Activated naive CD8-positive, alpha-beta T cell treated with anti-CD3 and anti-CD28 coated beads for 36 hours (primary cell): ENCODE data around the gene PSME3IP1. TPM values are rescaled to one million over a fixed set of nuclear protein-coding genes. Genes with fewer than 3 reads are reported as not detected.

Source experiments
- DNase-seq: peaks from one replicate; pipeline ENCODE4 v3.0.0; 2021
- H3K27ac Mint-ChIP-seq: one replicate; pipeline ENCODE4 v1.8.0; 2022; ENCODE audit warnings: mild to moderate bottlenecking, moderate library complexity, mixed read lengths
- H3K27me3 Mint-ChIP-seq: one replicate; pipeline ENCODE4 v1.8.0; 2022; ENCODE audit warnings: mild to moderate bottlenecking, mixed read lengths
- H3K36me3 Mint-ChIP-seq: one replicate; pipeline ENCODE4 v1.8.0; 2021; ENCODE audit warnings: mild to moderate bottlenecking, mixed read lengths
- H3K4me1 Mint-ChIP-seq: one replicate; pipeline ENCODE4 v1.8.0; 2021; ENCODE audit warnings: mixed read lengths
- H3K4me3 Mint-ChIP-seq: one replicate; pipeline ENCODE4 v1.8.0; 2022; ENCODE audit warnings: mild to moderate bottlenecking, moderate library complexity, mixed read lengths
- H3K9me3 Mint-ChIP-seq: one replicate; pipeline ENCODE4 v1.8.0; 2022; ENCODE audit warnings: mixed read lengths
- total RNA-seq, 2 experiments: library from RNA; stranded (reverse); gene quantifications; one replicate each; pipeline ENCODE4 v1.2.3, GENCODE V29; 2021

PSME3IP1 gene
- total RNA-seq, 2 experiments from 2014 or later: 109 to 117 TPM

DNA sequence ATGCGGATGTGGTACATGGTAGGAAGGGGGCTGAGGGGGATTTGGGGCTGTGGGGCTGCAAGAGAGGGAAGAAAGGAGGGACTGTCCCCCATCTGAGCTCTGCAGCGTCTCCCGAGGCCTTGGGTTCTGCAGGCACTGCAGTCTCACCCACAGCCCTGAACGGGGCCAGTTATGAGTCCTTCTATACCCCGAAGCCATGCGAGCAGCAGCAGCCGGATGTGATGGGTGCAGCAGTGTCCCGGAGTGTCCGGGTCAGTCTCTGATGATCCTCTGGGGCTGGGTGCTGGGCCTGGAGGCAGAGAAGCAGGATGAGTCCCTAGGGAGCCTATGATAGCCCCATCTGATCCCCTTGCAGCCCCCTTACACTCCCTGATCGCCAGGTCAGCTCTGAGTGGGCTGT lies 52.0 kb downstream of the PSME3IP1 start:
- H3K9me3 Mint-ChIP-seq: no peaks in the 10 kb centered on the region

DNA sequence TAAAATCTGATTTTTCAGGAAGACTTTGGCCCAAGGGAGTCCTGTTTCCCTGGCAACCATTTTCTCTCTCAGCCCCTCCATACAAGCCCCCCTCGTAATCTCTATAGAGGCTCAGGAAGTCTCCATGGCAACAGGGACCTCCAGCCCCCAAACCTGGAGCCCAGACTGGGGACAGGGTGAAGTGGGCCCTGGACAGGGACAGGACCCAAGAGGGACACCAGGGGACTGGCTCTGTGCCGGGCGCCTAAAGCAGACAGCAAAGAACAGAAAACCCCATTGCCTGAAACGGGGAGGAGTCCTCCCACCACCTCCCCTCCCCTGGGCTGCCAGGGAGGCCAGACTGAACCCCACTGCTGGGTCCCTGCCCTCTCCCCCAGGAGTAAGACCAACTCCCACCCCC lies 52.8 kb downstream of the PSME3IP1 start:
- no peaks in the 10 kb centered on the region for H3K9me3 Mint-ChIP-seq
- no peaks in the 10 kb centered on the region for H3K27me3 Mint-ChIP-seq
- H3K4me1 Mint-ChIP-seq: peaks cover 73% of the 10 kb centered on the region
- H3K27ac Mint-ChIP-seq: no peak overlapping the region
- DNase-seq: no peak
- H3K36me3 Mint-ChIP-seq: peaks cover 4% of the 10 kb centered on the region
- H3K4me3 Mint-ChIP-seq: no peak overlapping the region

More for the DNA sequence above, 52.0 kb downstream of the PSME3IP1 start:
- peak overlapping the region; percentile 66 for H3K4me3 Mint-ChIP-seq
- no peaks in the 10 kb centered on the region for H3K27me3 Mint-ChIP-seq
- DNase-seq: no peak
- H3K27ac Mint-ChIP-seq: peak overlapping the region; percentile 89
- H3K36me3 Mint-ChIP-seq: peaks cover 4% of the 10 kb centered on the region
- H3K4me1 Mint-ChIP-seq: peaks cover 69% of the 10 kb centered on the region

DNA sequence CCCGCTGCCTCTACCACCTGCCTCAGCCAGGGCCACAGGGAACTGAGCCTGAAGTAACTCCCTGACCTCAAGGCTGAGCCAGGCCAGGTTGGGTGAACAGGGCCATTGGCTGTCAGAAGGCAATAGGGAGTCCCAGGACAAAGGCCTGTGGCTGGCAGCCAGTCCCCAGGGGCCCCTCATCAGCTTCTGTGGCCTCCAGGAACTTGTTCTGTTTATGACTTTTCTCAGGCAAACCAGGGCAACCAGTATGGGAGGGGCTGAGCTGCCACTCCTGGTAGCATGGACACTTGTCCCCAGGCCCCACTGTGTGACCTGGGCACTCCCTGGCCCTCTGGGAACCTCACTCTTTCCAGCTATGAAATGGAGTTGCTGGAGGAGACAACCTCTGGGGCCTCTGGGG lies 53.4 kb downstream of the PSME3IP1 start:
- H3K4me3 Mint-ChIP-seq: no peak overlapping the region
- peak overlapping the region; percentile 82 for H3K27ac Mint-ChIP-seq
- H3K4me1 Mint-ChIP-seq: peaks cover 78% of the 10 kb centered on the region
- no peaks in the 10 kb centered on the region for H3K9me3 Mint-ChIP-seq
- peaks cover 4% of the 10 kb centered on the region for H3K36me3 Mint-ChIP-seq
- no peaks in the 10 kb centered on the region for H3K27me3 Mint-ChIP-seq
- DNase-seq: no peak

DNA sequence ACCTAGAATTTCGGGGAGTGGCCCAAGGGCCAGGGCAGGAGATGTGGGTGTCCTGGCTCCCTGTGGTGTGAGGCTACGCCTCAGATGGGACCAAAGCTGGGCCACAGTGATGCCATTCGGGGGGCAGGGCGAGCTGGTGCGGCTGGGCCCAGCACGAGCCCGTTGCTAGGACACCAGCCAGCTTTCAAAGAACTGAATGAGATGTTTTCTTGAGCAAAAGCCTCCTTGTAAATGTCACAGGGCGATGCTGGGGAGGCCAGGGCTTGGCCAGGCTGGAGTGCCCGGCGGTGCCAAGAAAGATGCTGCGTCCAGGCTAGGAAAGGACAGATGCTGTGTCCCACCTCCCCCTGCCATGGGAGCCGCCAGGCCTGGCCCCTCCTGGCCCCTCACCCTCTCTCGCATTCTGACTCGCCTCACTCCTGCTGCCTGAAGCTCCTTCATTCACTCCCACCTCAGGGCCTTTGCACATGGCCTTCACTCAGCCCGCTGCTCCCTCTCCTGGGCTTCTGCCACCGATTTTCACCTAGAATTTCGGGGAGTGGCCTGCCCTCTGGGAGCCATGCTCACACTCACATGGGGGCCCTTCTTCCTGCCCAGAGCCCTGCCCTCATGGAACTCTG lies 54.4 kb downstream of the PSME3IP1 start:
- no peak for DNase-seq
- no peaks in the 10 kb centered on the region for H3K9me3 Mint-ChIP-seq
- no peaks in the 10 kb centered on the region for H3K27me3 Mint-ChIP-seq
- peaks cover 88% of the 10 kb centered on the region for H3K4me1 Mint-ChIP-seq
- H3K4me3 Mint-ChIP-seq: peak overlapping the region; percentile 38
- H3K36me3 Mint-ChIP-seq: peaks cover 7% of the 10 kb centered on the region
- peak overlapping the region; percentile 91 for H3K27ac Mint-ChIP-seq

DNA sequence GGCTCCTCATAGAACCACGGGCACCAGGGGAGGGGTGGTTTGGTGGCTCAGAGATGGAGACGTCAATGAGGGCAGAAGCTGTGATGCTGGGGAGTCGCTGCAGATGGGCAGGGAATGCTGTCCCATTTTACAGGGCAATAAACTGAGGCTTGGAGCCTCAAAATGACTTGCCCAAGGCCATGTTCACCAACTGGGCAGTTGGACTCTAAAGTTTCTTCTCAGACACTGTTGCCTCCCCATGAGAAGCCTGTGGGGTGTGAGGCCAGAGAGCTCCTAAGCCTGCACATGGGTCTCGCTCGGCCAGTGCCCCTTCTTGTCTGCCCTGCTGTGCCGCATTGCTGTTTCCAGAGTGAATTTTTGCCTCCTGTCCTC lies 54.9 kb downstream of the PSME3IP1 start:
- H3K4me1 Mint-ChIP-seq: peaks cover 86% of the 10 kb centered on the region
- no peak overlapping the region for H3K4me3 Mint-ChIP-seq
- no peaks in the 10 kb centered on the region for H3K27me3 Mint-ChIP-seq
- H3K36me3 Mint-ChIP-seq: peaks cover 7% of the 10 kb centered on the region
- H3K27ac Mint-ChIP-seq: peak overlapping the region; percentile 91
- no peak for DNase-seq
- no peaks in the 10 kb centered on the region for H3K9me3 Mint-ChIP-seq

DNA sequence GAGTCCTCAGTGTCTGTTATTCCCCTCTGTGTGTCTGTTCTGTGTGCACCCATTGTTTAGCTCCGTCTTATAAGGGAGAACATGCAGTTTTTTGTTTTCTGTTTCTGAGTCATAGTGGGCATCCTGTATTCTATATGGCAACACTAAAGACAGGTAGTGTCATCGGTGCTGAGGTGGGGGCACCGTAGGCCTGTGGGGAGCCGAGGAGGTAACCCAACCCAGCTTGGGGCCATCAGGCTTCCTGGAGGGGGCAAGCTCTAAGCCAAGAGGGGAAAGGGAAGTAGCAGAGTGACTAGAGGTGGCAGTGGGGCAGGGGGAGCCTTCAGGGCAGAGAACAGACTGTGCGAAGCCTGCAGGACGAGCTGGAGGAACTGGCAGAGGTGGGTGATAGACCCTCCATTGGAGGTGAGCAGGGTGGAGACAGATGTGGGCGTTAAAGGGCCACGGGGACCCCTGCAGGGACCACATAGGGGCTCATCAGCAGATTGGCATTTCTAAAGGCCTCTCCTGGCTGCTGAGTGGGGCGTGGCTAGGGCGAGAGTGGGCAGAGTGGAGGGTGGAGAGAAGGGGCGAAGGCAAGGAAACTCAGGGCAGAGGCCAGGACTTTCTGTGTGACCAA lies 57.0 kb downstream of the PSME3IP1 start:
- Mint-ChIP-seq H3K27me3 (no peaks in the 10 kb centered on the region), H3K4me3 (peak overlapping the region; percentile 76), H3K9me3 (no peaks in the 10 kb centered on the region), H3K4me1 (peaks cover 77% of the 10 kb centered on the region), H3K27ac (peak overlapping the region; percentile 95), H3K36me3 (peaks cover 7% of the 10 kb centered on the region)
- peak; percentile 70 for DNase-seq

DNA sequence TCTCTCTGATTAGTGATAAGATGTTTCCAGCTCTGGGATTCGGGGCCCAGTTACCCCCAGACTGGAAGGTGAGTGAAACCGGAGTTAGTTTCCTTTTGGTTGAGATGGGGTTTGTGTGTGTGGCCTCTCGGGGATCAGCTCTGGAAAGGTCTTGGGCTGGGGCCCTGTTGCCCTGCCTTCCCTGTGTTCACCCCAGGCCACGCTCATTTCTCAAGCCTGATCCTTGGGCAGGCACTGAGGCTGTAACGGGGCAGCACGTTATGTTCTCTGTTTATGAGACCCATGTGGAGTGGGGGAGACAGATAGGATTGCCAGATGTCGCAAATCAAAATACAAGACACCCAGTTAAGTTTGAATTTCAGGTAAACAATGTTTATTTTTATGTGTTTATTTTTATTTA lies 58.0 kb downstream of the PSME3IP1 start:
- DNase-seq: no peak
- H3K4me1 Mint-ChIP-seq: peaks cover 76% of the 10 kb centered on the region
- H3K9me3 Mint-ChIP-seq: no peaks in the 10 kb centered on the region
- peaks cover 7% of the 10 kb centered on the region for H3K36me3 Mint-ChIP-seq
- H3K27ac Mint-ChIP-seq: peak overlapping the region; percentile 79
- H3K4me3 Mint-ChIP-seq: no peak overlapping the region
- no peaks in the 10 kb centered on the region for H3K27me3 Mint-ChIP-seq

DNA sequence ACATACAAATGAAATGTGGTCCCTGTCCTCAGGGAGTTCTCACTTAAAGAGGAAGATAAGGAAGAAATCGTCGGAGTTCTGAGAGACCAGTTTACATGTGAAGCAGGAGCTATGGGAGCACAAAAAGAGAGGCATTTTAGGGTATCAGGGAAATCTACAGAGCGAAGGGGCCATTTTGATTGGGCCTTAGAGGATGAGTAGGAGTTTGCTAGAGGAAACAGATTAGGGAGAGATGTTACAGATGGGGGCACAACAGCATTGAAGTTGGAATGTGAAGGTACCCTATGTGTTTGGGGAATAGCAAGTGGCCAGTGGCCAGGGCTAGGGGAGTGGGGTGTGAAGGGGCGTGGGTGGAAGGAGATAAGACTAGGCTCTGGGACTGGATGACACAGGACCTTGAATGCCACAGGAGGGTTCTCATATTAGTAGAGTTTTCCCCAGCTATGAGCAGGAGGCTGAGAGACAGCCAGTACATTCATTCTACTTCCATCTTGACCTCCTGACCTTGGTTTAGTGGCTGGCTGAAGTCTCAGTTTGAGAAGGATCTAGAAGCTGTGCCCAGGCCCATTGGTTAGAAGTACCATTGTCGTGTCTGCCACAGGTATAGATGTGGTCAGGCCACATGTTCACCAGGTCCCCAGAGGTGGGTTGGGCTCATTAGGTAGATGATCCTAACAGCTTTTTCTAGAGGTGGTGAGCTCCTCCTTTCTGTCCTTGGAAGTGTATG lies 58.6 kb downstream of the PSME3IP1 start:
- Mint-ChIP-seq H3K4me3 (no peak overlapping the region), H3K27me3 (no peaks in the 10 kb centered on the region), H3K9me3 (no peaks in the 10 kb centered on the region)

DNA sequence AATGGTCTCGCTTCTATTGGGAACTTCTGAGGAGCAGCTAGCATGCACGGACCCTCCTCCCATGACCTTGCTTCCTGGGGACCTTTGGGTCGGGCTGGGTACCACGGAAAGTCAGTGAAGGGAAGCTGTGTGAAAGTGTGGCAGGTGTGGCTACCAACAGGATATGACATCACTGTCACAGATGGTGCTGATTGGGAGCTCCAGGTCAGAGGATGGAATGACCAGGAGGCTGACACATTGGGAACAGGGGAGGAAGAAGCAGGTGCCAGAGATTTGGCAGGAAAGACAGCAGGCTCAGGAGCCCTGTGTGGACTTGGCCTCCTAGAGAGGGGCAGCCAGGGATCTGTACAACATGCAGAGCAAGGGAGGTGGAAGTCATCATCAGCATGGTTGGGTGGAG lies 59.4 kb downstream of the PSME3IP1 start:
- Mint-ChIP-seq H3K27me3 (no peaks in the 10 kb centered on the region), H3K4me3 (no peak overlapping the region), H3K36me3 (peaks cover 7% of the 10 kb centered on the region), H3K27ac (peak overlapping the region; percentile 47), H3K4me1 (peaks cover 62% of the 10 kb centered on the region), H3K9me3 (no peaks in the 10 kb centered on the region)
- DNase-seq: no peak

More for the DNA sequence above, 58.6 kb downstream of the PSME3IP1 start:
- H3K4me1 Mint-ChIP-seq: peaks cover 70% of the 10 kb centered on the region
- DNase-seq: peak; percentile 19
- H3K27ac Mint-ChIP-seq: peak overlapping the region; percentile 79
- H3K36me3 Mint-ChIP-seq: peaks cover 7% of the 10 kb centered on the region

DNA sequence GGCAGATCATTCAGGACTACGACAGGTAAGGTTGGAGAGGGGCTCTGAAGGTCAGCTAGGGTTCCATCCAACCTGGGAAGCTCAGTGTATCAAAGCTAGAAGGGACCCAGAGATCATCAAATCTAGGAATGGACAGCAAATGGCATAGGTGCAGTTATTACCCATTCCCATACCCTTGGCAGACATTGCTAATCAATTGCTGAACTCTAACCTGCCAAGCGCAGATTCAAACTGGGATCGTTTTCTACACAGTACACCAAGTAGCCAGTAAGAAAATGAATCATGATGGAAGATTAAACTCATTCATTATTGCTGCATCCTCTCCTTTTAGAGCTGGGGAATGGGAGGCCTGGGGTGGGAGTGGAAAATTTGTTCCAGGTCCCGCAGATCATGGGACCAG lies 59.9 kb downstream of the PSME3IP1 start:
- Mint-ChIP-seq H3K27me3 (no peaks in the 10 kb centered on the region), H3K9me3 (no peaks in the 10 kb centered on the region), H3K4me3 (no peak overlapping the region), H3K4me1 (peaks cover 58% of the 10 kb centered on the region), H3K27ac (no peak overlapping the region), H3K36me3 (peaks cover 7% of the 10 kb centered on the region)
- DNase-seq: no peak

DNA sequence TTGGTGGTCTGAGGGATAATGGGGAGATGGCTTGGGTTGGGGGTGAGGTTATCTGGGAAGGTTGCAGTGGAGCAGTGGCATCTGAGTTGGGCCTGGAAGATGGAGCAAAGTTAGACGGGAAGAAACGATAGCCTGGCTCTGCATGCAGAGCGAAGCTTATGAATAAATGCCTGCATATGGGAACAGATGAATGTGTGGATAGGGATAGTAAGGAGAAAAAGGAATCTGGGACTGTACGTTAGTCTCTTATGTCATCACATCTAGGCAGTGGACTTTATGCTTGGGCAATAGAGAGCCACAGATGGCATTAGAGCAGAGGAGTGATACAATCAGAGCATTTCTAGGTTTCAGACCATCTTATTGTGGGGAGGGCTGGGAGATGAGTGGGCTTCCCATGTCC lies 60.5 kb downstream of the PSME3IP1 start:
- no peaks in the 10 kb centered on the region for H3K27me3 Mint-ChIP-seq
- H3K4me3 Mint-ChIP-seq: no peak overlapping the region
- H3K4me1 Mint-ChIP-seq: peaks cover 52% of the 10 kb centered on the region
- no peaks in the 10 kb centered on the region for H3K9me3 Mint-ChIP-seq
- no peak for DNase-seq
- H3K27ac Mint-ChIP-seq: peak overlapping the region; percentile 3
- H3K36me3 Mint-ChIP-seq: peaks cover 3% of the 10 kb centered on the region

DNA sequence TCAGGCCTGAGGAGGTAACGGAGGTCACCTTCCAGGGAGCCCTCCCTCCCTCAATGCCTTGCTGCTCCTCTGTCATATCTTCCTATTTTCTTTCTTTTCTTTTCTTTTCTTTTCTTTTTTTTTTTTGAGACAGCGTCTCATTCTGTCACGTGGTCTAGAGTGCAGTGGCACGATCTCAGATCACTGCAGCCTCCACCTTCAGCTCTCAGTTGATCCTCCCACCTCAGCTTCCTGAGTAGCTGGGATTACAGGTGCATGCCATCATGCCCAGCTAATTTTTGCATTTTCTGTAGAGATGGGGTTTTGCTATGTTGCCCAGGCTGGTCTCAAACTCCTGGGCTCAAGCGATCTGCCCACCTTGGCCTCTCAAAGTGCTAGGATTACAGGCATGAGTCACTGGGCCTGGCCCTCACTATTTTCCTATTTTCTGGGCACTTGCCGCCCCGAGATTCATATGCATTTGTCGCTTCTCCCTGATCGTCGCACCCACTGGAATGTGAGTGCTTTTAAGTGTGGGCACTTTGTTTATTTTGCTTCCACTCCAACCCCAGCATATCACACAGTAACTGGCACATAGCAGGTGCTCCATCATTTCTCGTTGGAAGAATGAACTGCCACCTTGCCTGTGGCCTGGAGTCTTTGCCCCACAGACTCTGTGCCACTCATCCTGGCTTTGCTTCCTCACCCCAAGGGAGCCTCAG lies 61.7 kb downstream of the PSME3IP1 start:
- Mint-ChIP-seq H3K27ac (peak overlapping the region; percentile 61), H3K9me3 (no peaks in the 10 kb centered on the region), H3K27me3 (no peaks in the 10 kb centered on the region), H3K4me3 (no peak overlapping the region), H3K36me3 (peaks cover 3% of the 10 kb centered on the region), H3K4me1 (peaks cover 43% of the 10 kb centered on the region)
- no peak for DNase-seq

DNA sequence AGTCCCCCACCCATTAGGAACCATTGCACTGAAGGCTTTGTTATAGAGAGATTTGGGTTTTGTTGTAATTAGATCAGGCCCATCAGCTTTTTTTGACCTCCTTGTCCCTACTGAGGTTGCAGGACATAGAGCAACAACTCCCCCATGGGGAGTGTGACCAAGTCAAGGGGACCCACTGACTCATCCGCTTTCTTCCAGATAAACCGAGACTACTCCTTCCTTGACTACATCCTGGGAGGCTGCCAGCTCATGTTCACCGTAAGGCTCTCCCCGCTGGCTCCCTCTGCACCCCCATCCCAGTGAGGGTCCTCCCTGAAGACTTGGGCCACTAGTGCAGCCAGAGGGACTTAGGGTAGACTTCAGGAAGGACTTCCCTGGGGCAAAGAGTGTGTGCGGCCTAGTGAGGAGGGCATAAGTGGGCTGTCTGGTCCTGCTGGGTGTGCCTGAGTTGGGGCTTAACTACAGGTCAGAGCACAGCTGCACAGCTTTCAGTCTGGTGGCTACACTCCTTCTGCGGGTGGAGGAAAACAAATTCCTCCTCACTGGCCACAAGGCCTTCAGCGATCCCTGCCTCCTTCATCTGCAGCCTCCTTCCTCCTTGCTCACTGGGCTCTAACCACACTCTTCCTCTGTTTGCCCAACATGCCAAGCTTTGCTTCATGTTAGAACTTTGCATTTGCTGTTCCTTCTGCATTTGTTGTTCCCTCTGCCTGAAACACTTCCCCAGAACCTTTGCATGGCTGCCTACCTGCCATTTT lies 62.4 kb downstream of the PSME3IP1 start:
- Mint-ChIP-seq H3K9me3 (no peaks in the 10 kb centered on the region), H3K4me3 (no peak overlapping the region), H3K4me1 (peaks cover 36% of the 10 kb centered on the region), H3K27me3 (no peaks in the 10 kb centered on the region), H3K27ac (peak overlapping the region; percentile 61), H3K36me3 (peaks cover 3% of the 10 kb centered on the region)
- no peak for DNase-seq

DNA sequence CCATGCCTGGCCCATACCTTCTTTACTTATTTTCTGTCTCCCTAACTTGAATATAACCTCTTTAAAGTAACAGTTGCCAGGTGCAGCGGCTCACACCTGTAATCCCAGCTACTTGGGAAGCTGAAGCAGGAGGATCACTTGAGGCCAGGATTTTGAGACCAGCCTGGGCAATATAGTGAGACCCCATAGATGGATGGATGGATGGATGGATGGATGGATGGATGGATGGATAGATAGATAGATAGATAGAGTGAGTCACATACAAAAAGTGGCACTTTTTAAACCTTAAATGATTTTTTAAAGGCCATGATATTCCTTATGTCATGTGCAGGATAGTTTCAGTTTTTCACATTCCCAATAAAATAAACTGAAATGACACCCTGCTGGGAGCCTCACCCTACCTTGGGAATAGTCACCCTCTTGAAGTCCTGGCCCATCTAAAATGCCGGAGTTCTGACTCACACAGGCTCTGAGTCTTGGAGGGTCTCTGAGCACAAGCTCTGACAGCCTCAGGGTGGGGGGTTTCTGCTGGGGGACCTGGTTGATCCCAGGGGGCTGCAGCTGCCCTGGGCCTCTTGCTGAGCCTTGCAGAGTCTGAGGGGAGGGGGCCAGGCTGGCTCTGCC lies 67.3 kb downstream of the PSME3IP1 start:
- no peaks in the 10 kb centered on the region for H3K27me3 Mint-ChIP-seq
- H3K27ac Mint-ChIP-seq: no peak overlapping the region
- no peaks in the 10 kb centered on the region for H3K9me3 Mint-ChIP-seq
- H3K36me3 Mint-ChIP-seq: no peaks in the 10 kb centered on the region
- peaks cover 5% of the 10 kb centered on the region for H3K4me1 Mint-ChIP-seq
- no peak for DNase-seq
- no peak overlapping the region for H3K4me3 Mint-ChIP-seq
